ENCODE measurements around the gene PRKG1. TPM values are rescaled to one million over a fixed set of nuclear protein-coding genes. Genes with fewer than 3 reads are reported as not detected.

The PRKG1 gene
- total RNA-seq, 1 experiment from 2014 or later = 10.4 TPM

DNA sequence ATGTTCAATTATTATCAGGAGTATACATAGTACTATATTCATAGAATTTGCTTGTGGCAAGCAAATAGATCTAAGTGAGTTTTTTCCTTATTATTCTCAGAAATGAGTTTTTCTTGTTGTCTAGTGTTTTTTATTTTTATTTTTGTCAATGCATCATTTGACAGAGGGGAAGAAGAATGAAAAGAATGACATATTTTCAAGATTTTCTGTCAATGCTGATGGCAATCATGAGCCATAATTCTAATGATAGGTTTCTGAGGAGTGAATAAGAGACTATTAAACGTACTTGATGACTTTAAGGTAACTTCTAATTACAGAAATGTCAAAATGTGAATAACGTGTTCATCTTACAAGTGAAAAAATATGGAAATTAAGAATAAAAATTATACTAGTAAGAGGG is 769.7 kb downstream of the PRKG1 start:
- Mint-ChIP-seq H3K4me1 (peaks cover 24 to 33% of the 10 kb centered on the region in 2 experiments), H3K27ac (no peak overlapping the region), H3K9me3 (peaks cover 5 to 7% of the 10 kb centered on the region in 2 experiments), H3K27me3 (ENCODE audit: low read depth) (no peaks in the 10 kb centered on the region), H3K36me3 (ENCODE audit: insufficient read depth in 1 of 3, low read depth in 3 of 3) (peaks cover 0 to 9% (median 3%) of the 10 kb centered on the region in 3 experiments; a peak in 3 of 7 replicates), H3K4me3 (no peak overlapping the region)
- H3K14ac ChIP-seq (ENCODE audit: insufficient read depth, low read length) = no peak overlapping the region
- TF ChIP-seq, protein P1, sequence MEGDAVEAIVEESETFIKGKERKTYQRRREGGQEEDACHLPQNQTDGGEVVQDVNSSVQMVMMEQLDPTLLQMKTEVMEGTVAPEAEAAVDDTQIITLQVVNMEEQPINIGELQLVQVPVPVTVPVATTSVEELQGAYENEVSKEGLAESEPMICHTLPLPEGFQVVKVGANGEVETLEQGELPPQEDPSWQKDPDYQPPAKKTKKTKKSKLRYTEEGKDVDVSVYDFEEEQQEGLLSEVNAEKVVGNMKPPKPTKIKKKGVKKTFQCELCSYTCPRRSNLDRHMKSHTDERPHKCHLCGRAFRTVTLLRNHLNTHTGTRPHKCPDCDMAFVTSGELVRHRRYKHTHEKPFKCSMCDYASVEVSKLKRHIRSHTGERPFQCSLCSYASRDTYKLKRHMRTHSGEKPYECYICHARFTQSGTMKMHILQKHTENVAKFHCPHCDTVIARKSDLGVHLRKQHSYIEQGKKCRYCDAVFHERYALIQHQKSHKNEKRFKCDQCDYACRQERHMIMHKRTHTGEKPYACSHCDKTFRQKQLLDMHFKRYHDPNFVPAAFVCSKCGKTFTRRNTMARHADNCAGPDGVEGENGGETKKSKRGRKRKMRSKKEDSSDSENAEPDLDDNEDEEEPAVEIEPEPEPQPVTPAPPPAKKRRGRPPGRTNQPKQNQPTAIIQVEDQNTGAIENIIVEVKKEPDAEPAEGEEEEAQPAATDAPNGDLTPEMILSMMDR (conservative IDR thresholded peaks at IDR 0.05) = no peak
- H3K23ac ChIP-seq (ENCODE audit: insufficient read length, low read depth, low read length) = no peak overlapping the region
- no peak overlapping the region for H3K27ac ChIP-seq (ENCODE audit: insufficient read length, low read depth, low read length)
- no peak overlapping the region for H2AK5ac ChIP-seq (ENCODE audit: insufficient read length, low read length)
- H4K8ac ChIP-seq (replicated peaks; ENCODE audit: insufficient read length, low read depth, low read length) = no peak overlapping the region
- H4K20me1 ChIP-seq (ENCODE audit: control insufficient read depth, insufficient read depth, insufficient read length) = no peaks in the 10 kb centered on the region
- WGBS (ENCODE audit: extremely low coverage, insufficient read length, low lambda C conversion rate) = no CpG with 5 or more reads among the region's 2 CpGs
- no peaks in the 10 kb centered on the region for H3K4me1 ChIP-seq (ENCODE audit: insufficient read depth, low read length)
- H3K79me2 ChIP-seq (ENCODE audit: insufficient read depth, low read length) = no peaks in the 10 kb centered on the region
- no peak overlapping the region for H4K91ac ChIP-seq (ENCODE audit: insufficient read length, low read depth, low read length)
- no peaks in the 10 kb centered on the region for H3K9me3 ChIP-seq (ENCODE audit: control insufficient read depth, low read depth, low read length)
- no peak overlapping the region for H3K4me2 ChIP-seq (ENCODE audit: insufficient read depth, insufficient read length, low read length)
- H3K56ac ChIP-seq (ENCODE audit: insufficient read length, low read depth, low read length) = no peak overlapping the region
- no peak overlapping the region for H2BK120ac ChIP-seq (ENCODE audit: low read depth, low read length, poor library complexity, severe bottlenecking)
- H2BK12ac ChIP-seq (ENCODE audit: insufficient read length, low read depth, low read length) = no peak overlapping the region
- no peak overlapping the region for H3T11ph ChIP-seq (ENCODE audit: low read length)
- H3K18ac ChIP-seq (ENCODE audit: insufficient read length, low read depth, low read length) = no peak overlapping the region
- H2BK15ac ChIP-seq (ENCODE audit: low read depth, low read length) = no peak overlapping the region
- DNase-seq = no peak
- H3K23me2 ChIP-seq (ENCODE audit: insufficient read length, low read depth, low read length, poor library complexity, severe bottlenecking) = no peaks in the 10 kb centered on the region
- no peak overlapping the region for H4K5ac ChIP-seq (ENCODE audit: insufficient read length, low read depth, low read length)
- H2BK20ac ChIP-seq (ENCODE audit: low read depth, low read length, poor library complexity, severe bottlenecking) = no peak overlapping the region
- no peak overlapping the region for H2BK5ac ChIP-seq (ENCODE audit: insufficient read length, low read length)
- no peak overlapping the region for H3K4ac ChIP-seq (ENCODE audit: low read depth, low read length)
- H3K27me3 ChIP-seq (ENCODE audit: insufficient read depth, low read length) = no peaks in the 10 kb centered on the region
- H2AFZ ChIP-seq (ENCODE audit: low read length) = no peak overlapping the region
- no peaks in the 10 kb centered on the region for H3K79me1 ChIP-seq (ENCODE audit: insufficient read depth, low read depth, low read length, poor library complexity, severe bottlenecking)
- no peak overlapping the region for H3K9ac ChIP-seq (ENCODE audit: extremely low read depth, insufficient read length, low read length)

Measured in H9 (cell line).